H9 (cell line): ENCODE data around the gene CSNK1E. TPM values are rescaled to one million over a fixed set of nuclear protein-coding genes. Genes with fewer than 3 reads are reported as not detected.

Experiments used
- DNase-seq: peaks from one replicate; pipeline ENCODE4 v3.0.0-alpha.2; 2017
- H2AFZ ChIP-seq: one replicate; pipeline ENCODE4 v1.6.1; 2013; ENCODE audit warnings: mild to moderate bottlenecking, low read length, control low read depth, moderate library complexity
- H2AK5ac ChIP-seq: 2 replicates; pipeline ENCODE4 v1.6.1; 2013; ENCODE audit warnings: low read length, control low read depth, mixed read lengths; ENCODE audit not compliant: insufficient read length
- H2BK120ac ChIP-seq: one replicate; pipeline ENCODE4 v1.6.1; 2013; ENCODE audit warnings: low read depth, mild to moderate bottlenecking, low read length, control low read depth, inconsistent platforms; ENCODE audit not compliant: poor library complexity, severe bottlenecking
- H2BK12ac ChIP-seq: 2 replicates; pipeline ENCODE4 v1.6.1; 2013; ENCODE audit warnings: low read length, control low read depth, mixed read lengths, low read depth; ENCODE audit not compliant: insufficient read length
- H2BK15ac ChIP-seq: 2 replicates; pipeline ENCODE4 v1.6.1; 2013; ENCODE audit warnings: low read depth, low read length, control low read depth
- H2BK20ac ChIP-seq: one replicate; pipeline ENCODE4 v1.6.1; 2013; ENCODE audit warnings: low read depth, mild to moderate bottlenecking, low read length, control low read depth, inconsistent platforms; ENCODE audit not compliant: poor library complexity, severe bottlenecking
- H2BK5ac ChIP-seq: 2 replicates; pipeline ENCODE4 v1.6.1; 2013; ENCODE audit warnings: low read length, control low read depth, mixed read lengths; ENCODE audit not compliant: insufficient read length
- H3K14ac ChIP-seq: 2 replicates; pipeline ENCODE4 v1.6.1; 2013; ENCODE audit warnings: low read length, control low read depth; ENCODE audit not compliant: insufficient read depth
- H3K18ac ChIP-seq: 2 replicates; pipeline ENCODE4 v1.6.1; 2013; ENCODE audit warnings: low read depth, mild to moderate bottlenecking, mixed read lengths, low read length, control low read depth; ENCODE audit not compliant: insufficient read length
- H3K23ac ChIP-seq: 2 replicates; pipeline ENCODE4 v1.6.1; 2013; ENCODE audit warnings: low read length, control low read depth, mixed read lengths, low read depth; ENCODE audit not compliant: insufficient read length
- H3K23me2 ChIP-seq: 2 replicates; pipeline ENCODE4 v1.6.1; 2013; ENCODE audit warnings: low read depth, mild to moderate bottlenecking, mixed read lengths, low read length, control low read depth; ENCODE audit not compliant: insufficient read length, poor library complexity, severe bottlenecking
- H3K27ac ChIP-seq: 2 replicates; pipeline ENCODE4 v1.5.1; 2013; ENCODE audit warnings: low read length, control low read depth, mixed read lengths, low read depth; ENCODE audit not compliant: insufficient read length
- H3K27me3 ChIP-seq: 2 replicates; pipeline ENCODE4 v1.6.1; 2013; ENCODE audit warnings: low read length, control low read depth, inconsistent platforms; ENCODE audit not compliant: insufficient read depth
- H3K4ac ChIP-seq: 2 replicates; pipeline ENCODE4 v1.6.1; 2013; ENCODE audit warnings: low read depth, mild to moderate bottlenecking, control low read depth, inconsistent platforms, low read length, moderate library complexity
- H3K4me1 ChIP-seq: 2 replicates; pipeline ENCODE4 v1.6.1; 2013; ENCODE audit warnings: low read length, control low read depth, inconsistent platforms; ENCODE audit not compliant: insufficient read depth
- H3K4me2 ChIP-seq: 2 replicates; pipeline ENCODE4 v1.6.1; 2013; ENCODE audit warnings: low read length, control low read depth, mixed read lengths; ENCODE audit not compliant: insufficient read length, insufficient read depth
- H3K56ac ChIP-seq: 2 replicates; pipeline ENCODE4 v1.6.1; 2013; ENCODE audit warnings: low read depth, mild to moderate bottlenecking, mixed read lengths, low read length, control low read depth; ENCODE audit not compliant: insufficient read length
- H3K79me1 ChIP-seq: 2 replicates; pipeline ENCODE4 v1.6.1; 2013; ENCODE audit warnings: low read depth, mild to moderate bottlenecking, moderate library complexity, low read length, control low read depth, inconsistent platforms; ENCODE audit not compliant: insufficient read depth, poor library complexity, severe bottlenecking
- H3K79me2 ChIP-seq: 2 replicates; pipeline ENCODE4 v1.6.1; 2013; ENCODE audit warnings: low read length, control low read depth, inconsistent platforms; ENCODE audit not compliant: insufficient read depth
- H3K9ac ChIP-seq: 2 replicates; pipeline ENCODE4 v1.6.1; 2013; ENCODE audit warnings: low read length, control low read depth, mixed read lengths; ENCODE audit not compliant: insufficient read length; ENCODE audit errors: extremely low read depth
- H3K9me3 ChIP-seq: one replicate; pipeline ENCODE4 v1.6.1; 2013; ENCODE audit warnings: low read depth, low read length, inconsistent platforms; ENCODE audit not compliant: control insufficient read depth
- H3T11ph ChIP-seq: one replicate; pipeline ENCODE4 v1.6.1; 2013; ENCODE audit warnings: mild to moderate bottlenecking, low read length, control low read depth, inconsistent platforms
- H4K20me1 ChIP-seq: one replicate; pipeline ENCODE4 v1.6.1; 2013; ENCODE audit not compliant: control insufficient read depth, insufficient read length, insufficient read depth
- H4K5ac ChIP-seq: 2 replicates; pipeline ENCODE4 v1.6.1; 2013; ENCODE audit warnings: low read depth, mild to moderate bottlenecking, mixed read lengths, low read length, control low read depth; ENCODE audit not compliant: insufficient read length
- H4K8ac ChIP-seq: replicated peaks from 2 replicates; pipeline ENCODE4 v1.6.1; 2013; ENCODE audit warnings: low read length, control low read depth, mixed read lengths, low read depth; ENCODE audit not compliant: insufficient read length
- H4K91ac ChIP-seq: 2 replicates; pipeline ENCODE4 v1.6.1; 2013; ENCODE audit warnings: low read depth, mild to moderate bottlenecking, moderate library complexity, mixed read lengths, low read length, control low read depth; ENCODE audit not compliant: insufficient read length
- H3K27ac Mint-ChIP-seq, 3 experiments: 2 replicates in 2 of 3; 3 replicates in 1 of 3; pipeline ENCODE4 v1.8.0; 2020 to 2021; ENCODE audit warnings: mixed read lengths in 3 of 3, mild to moderate bottlenecking in 1 of 3, moderate library complexity in 1 of 3
- H3K27me3 Mint-ChIP-seq: 2 replicates; pipeline ENCODE4 v1.8.0; 2021; ENCODE audit warnings: low read depth, mild to moderate bottlenecking, moderate library complexity, mixed read lengths
- H3K36me3 Mint-ChIP-seq, 3 experiments: 2 replicates in 2 of 3; 3 replicates in 1 of 3; pipeline ENCODE4 v1.8.0; 2020 to 2021; ENCODE audit warnings: low read depth in 3 of 3, mixed read lengths in 3 of 3; ENCODE audit not compliant: insufficient read depth in 1 of 3
- H3K4me1 Mint-ChIP-seq, 2 experiments: 2 replicates each; pipeline ENCODE4 v1.8.0; 2020; ENCODE audit warnings: mixed read lengths in 2 of 2
- H3K4me3 Mint-ChIP-seq, 2 experiments: 2 replicates in 1 of 2; 3 replicates in 1 of 2; pipeline ENCODE4 v1.8.0; 2020 to 2021; ENCODE audit warnings: mild to moderate bottlenecking in 2 of 2, mixed read lengths in 2 of 2, moderate library complexity in 1 of 2
- H3K9me3 Mint-ChIP-seq, 2 experiments: 2 replicates in 1 of 2; 3 replicates in 1 of 2; pipeline ENCODE4 v1.8.0; 2020; ENCODE audit warnings: mild to moderate bottlenecking in 2 of 2, mixed read lengths in 2 of 2, moderate library complexity in 1 of 2
- CTCF ChIP-seq: fragments of 200-600 bp; sonication (generic); conservative IDR thresholded peaks from 3 replicates; pipeline ENCODE4 v1.8.0; 2021; ENCODE audit warnings: antibody characterized with exemption, mild to moderate bottlenecking
- WGBS: extraction: QIAGEN DNeasy Blood & Tissue Kit; methylation state at CpG from one replicate; pipeline ENCODE4 v1.1.7; 2013; ENCODE audit warnings: missing lambda C conversion rate, low lambda C conversion rate, mixed read lengths; ENCODE audit not compliant: insufficient read length; ENCODE audit errors: extremely low coverage; 5-methylcytosine and 5-hydroxymethylcytosine counted together
- total RNA-seq: library from RNA; stranded (reverse); gene quantifications from 2 replicates; pipeline ENCODE4 v1.2.1, GENCODE V29; 2021

Gene CSNK1E
- total RNA-seq, 1 experiment from 2014 or later = 236 TPM

GRCh38 chr22:38352436-38352835, 35.2 kb upstream of the CSNK1E start:
- TF ChIP-seq CTCF = no peak
- Histone ChIP-seq H3K14ac (no peak overlapping the region), H3T11ph (no peak overlapping the region), H3K79me1 (no peaks in the 10 kb centered on the region), H2AFZ (no peak overlapping the region), H2BK20ac (no peak overlapping the region), H2BK5ac (no peak overlapping the region), H3K18ac (no peak overlapping the region), H2AK5ac (no peak overlapping the region), H2BK12ac (no peak overlapping the region), H2BK120ac (no peak overlapping the region), H3K23me2 (no peaks in the 10 kb centered on the region), H3K56ac (no peak overlapping the region), H3K27ac (no peak overlapping the region), H2BK15ac (no peak overlapping the region), H4K91ac (no peak overlapping the region), H3K79me2 (no peaks in the 10 kb centered on the region), H3K27me3 (no peaks in the 10 kb centered on the region), H3K4me1 (no peaks in the 10 kb centered on the region; the same call in 1 of the 2 replicates), H3K23ac (no peak overlapping the region), H4K8ac (no peak overlapping the region), H3K4me2 (no peak overlapping the region), H3K9me3 (no peaks in the 10 kb centered on the region), H3K4ac (no peak overlapping the region), H4K5ac (no peak overlapping the region), H3K9ac (no peak overlapping the region), H4K20me1 (no peaks in the 10 kb centered on the region)
- Mint-ChIP-seq H3K27ac (no peak overlapping the region), H3K36me3 (peaks cover 0 to 15% (median 6%) of the 10 kb centered on the region in 3 experiments; a peak in 5 of 7 replicates), H3K27me3 (no peaks in the 10 kb centered on the region; the same call in none of the 2 replicates), H3K4me1 (peaks cover 32 to 37% of the 10 kb centered on the region in 2 experiments), H3K9me3 (no peaks in the 10 kb centered on the region; a peak in 1 of 5 replicates), H3K4me3 (no peak overlapping the region)
- no CpG with 5 or more reads among the region's 4 CpGs for WGBS
- no peak for DNase-seq
